Heart left ventricle (tissue), 13 donors: ENCODE data around the gene DNAJB11.

Experiments
- POLR2A ChIP-seq, 2 donors: fragments of 450-650 bp; IDR thresholded peaks; one replicate each; pipeline ENCODE4 v1.6.1; 2017; ENCODE audit warnings: antibody characterized with exemption in 2 of 2, mild to moderate bottlenecking in 2 of 2, moderate library complexity in 2 of 2
- TF ChIP-seq, protein P1 (sequence below), 12 donors: fragments of 200-600 bp; sonication (generic) in 4 of 12; IDR thresholded peaks; one replicate each; pipeline versions ENCODE4 v1.5.0 to v1.8.0; 2018 to 2022; ENCODE audit warnings: antibody characterized with exemption in 12 of 12, mild to moderate bottlenecking in 5 of 12
- donor health status: ischemic (EF 13 %, LVEDD 7.1; RV severe dilation, severe dysfunction).
- donor health status: DM: no; HTN: yes; CAD: no.
- donor health status: DM: no; HTN: no; CAD: no.
- donor health status: ischemic (EF 25% LVEDD 6.9; RV normal size, moderate dysfunction).
- donor health status: ischemic (EF 25% LVEDD 5.7; RV mildly dilated, moderate dysfunction).
- donor health status: ischemic (EF 35%, LVEDD 5.7; RV mildly dilated, moderate dysfunction).
- donor health status: nonischemic (EF 11% LVEDD 7.7; RV severe dilation, severe dysfunction).
- donor health status: DM: yes; HTN: yes; CAD: no.
- donor health status: PGD.
- donor health status: ischemic (EF 29% LVEDD 5.4; RV normal size, mild dysfunction).
- donor health status: nonischemic (EF 23%, LVEDD 6.1; RV moderate dilation, normal function).

- TF ChIP-seq, protein P1, sequence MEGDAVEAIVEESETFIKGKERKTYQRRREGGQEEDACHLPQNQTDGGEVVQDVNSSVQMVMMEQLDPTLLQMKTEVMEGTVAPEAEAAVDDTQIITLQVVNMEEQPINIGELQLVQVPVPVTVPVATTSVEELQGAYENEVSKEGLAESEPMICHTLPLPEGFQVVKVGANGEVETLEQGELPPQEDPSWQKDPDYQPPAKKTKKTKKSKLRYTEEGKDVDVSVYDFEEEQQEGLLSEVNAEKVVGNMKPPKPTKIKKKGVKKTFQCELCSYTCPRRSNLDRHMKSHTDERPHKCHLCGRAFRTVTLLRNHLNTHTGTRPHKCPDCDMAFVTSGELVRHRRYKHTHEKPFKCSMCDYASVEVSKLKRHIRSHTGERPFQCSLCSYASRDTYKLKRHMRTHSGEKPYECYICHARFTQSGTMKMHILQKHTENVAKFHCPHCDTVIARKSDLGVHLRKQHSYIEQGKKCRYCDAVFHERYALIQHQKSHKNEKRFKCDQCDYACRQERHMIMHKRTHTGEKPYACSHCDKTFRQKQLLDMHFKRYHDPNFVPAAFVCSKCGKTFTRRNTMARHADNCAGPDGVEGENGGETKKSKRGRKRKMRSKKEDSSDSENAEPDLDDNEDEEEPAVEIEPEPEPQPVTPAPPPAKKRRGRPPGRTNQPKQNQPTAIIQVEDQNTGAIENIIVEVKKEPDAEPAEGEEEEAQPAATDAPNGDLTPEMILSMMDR (IDR thresholded peaks at IDR 0.05) = no peak
- no peak for TF ChIP-seq POLR2A (IDR thresholded peaks at IDR 0.05)
Measured at GRCh38 chr3:186582541-186582940, 12.0 kb downstream of the DNAJB11 start.
